Neural cell (in vitro differentiated cells): ENCODE results near the gene MYO5A.

Source experiments
- EP300 ChIP-seq: fragments of 450-650 bp; conservative IDR thresholded peaks from 2 replicates; pipeline ENCODE4 v1.6.1; 2014; ENCODE audit warnings: antibody characterized with exemption, mild to moderate bottlenecking, moderate library complexity; ENCODE audit not compliant: poor library complexity, severe bottlenecking
- EZH2 ChIP-seq: fragments of 200-600, 300-800 bp; shearing (Covaris generic), sonication (generic); IDR thresholded peaks from 2 replicates; pipeline ENCODE4 v1.6.1; 2014; ENCODE audit warnings: antibody characterized with exemption, low read length, borderline replicate concordance, mild to moderate bottlenecking; ENCODE audit not compliant: insufficient read depth, poor library complexity, severe bottlenecking
- MXI1 ChIP-seq: fragments of 450-650 bp; conservative IDR thresholded peaks from 2 replicates; pipeline ENCODE4 v1.6.1; 2014; ENCODE audit warnings: antibody characterized with exemption, mild to moderate bottlenecking; ENCODE audit not compliant: poor library complexity, severe bottlenecking
- RAD21 ChIP-seq: fragments of 450-650 bp; conservative IDR thresholded peaks from 2 replicates; pipeline ENCODE4 v1.6.1; 2014; ENCODE audit warnings: antibody characterized with exemption, mild to moderate bottlenecking, moderate library complexity
- SMC3 ChIP-seq: fragments of 450-650 bp; conservative IDR thresholded peaks from 2 replicates; pipeline ENCODE4 v1.6.1; 2014; ENCODE audit warnings: antibody characterized with exemption, mild to moderate bottlenecking, moderate library complexity; ENCODE audit not compliant: poor library complexity
- TAF1 ChIP-seq: IDR thresholded peaks from 2 replicates; pipeline ENCODE4 v1.6.1; 2012; ENCODE audit warnings: low read depth
- TF ChIP-seq, protein P1 (sequence below): fragments of 450-650 bp; IDR thresholded peaks from 2 replicates; pipeline ENCODE4 v1.5.1; 2014; ENCODE audit warnings: antibody characterized with exemption, mild to moderate bottlenecking, moderate library complexity; ENCODE audit not compliant: poor library complexity, severe bottlenecking
- TF ChIP-seq, protein P2 (sequence below): IDR thresholded peaks from 2 replicates; pipeline ENCODE4 v1.6.1; 2012; ENCODE audit warnings: borderline replicate concordance

DNA sequence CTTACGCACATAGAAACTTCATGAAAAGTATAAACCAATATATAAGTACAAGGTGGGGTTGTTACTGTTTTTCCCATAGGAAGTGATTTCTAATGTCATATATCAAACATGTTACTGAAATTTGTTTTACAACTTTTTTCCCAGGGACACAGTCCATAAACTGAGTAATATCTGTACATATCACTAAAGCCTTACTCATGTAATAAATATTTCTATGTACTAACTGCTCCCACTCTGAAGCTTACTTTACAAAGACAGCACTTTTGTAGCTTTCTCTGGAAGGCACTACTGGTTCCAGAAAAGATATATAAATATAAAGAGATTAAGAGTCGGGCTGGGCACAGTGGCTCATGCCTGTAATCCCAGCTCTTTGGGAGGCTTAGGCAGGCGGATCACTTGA, 91.7 kb downstream of the MYO5A start:
- TF ChIP-seq RAD21 (no peak), MXI1 (no peak), TAF1 (no peak), EZH2 (no peak), EP300 (no peak), SMC3 (no peak)
- TF ChIP-seq, protein P1, sequence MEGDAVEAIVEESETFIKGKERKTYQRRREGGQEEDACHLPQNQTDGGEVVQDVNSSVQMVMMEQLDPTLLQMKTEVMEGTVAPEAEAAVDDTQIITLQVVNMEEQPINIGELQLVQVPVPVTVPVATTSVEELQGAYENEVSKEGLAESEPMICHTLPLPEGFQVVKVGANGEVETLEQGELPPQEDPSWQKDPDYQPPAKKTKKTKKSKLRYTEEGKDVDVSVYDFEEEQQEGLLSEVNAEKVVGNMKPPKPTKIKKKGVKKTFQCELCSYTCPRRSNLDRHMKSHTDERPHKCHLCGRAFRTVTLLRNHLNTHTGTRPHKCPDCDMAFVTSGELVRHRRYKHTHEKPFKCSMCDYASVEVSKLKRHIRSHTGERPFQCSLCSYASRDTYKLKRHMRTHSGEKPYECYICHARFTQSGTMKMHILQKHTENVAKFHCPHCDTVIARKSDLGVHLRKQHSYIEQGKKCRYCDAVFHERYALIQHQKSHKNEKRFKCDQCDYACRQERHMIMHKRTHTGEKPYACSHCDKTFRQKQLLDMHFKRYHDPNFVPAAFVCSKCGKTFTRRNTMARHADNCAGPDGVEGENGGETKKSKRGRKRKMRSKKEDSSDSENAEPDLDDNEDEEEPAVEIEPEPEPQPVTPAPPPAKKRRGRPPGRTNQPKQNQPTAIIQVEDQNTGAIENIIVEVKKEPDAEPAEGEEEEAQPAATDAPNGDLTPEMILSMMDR, result no peak
- TF ChIP-seq, protein P2, sequence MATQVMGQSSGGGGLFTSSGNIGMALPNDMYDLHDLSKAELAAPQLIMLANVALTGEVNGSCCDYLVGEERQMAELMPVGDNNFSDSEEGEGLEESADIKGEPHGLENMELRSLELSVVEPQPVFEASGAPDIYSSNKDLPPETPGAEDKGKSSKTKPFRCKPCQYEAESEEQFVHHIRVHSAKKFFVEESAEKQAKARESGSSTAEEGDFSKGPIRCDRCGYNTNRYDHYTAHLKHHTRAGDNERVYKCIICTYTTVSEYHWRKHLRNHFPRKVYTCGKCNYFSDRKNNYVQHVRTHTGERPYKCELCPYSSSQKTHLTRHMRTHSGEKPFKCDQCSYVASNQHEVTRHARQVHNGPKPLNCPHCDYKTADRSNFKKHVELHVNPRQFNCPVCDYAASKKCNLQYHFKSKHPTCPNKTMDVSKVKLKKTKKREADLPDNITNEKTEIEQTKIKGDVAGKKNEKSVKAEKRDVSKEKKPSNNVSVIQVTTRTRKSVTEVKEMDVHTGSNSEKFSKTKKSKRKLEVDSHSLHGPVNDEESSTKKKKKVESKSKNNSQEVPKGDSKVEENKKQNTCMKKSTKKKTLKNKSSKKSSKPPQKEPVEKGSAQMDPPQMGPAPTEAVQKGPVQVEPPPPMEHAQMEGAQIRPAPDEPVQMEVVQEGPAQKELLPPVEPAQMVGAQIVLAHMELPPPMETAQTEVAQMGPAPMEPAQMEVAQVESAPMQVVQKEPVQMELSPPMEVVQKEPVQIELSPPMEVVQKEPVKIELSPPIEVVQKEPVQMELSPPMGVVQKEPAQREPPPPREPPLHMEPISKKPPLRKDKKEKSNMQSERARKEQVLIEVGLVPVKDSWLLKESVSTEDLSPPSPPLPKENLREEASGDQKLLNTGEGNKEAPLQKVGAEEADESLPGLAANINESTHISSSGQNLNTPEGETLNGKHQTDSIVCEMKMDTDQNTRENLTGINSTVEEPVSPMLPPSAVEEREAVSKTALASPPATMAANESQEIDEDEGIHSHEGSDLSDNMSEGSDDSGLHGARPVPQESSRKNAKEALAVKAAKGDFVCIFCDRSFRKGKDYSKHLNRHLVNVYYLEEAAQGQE, result no peak
